ENCODE measurements around the gene TP53AIP1.

GRCh38 chr11:128968916-128969315 is 26.2 kb upstream of the TP53AIP1 start:
- TF ChIP-seq SP1 (IDR thresholded peaks at IDR 0.05): no peak
- no peak for TF ChIP-seq L3MBTL2 (conservative IDR thresholded peaks at IDR 0.05)
- TF ChIP-seq FOXM1 (IDR thresholded peaks at IDR 0.05; ENCODE audit: borderline replicate concordance): no peak
- TF ChIP-seq ARNT (IDR thresholded peaks at IDR 0.05): no peak
- TF ChIP-seq LEF1 (IDR thresholded peaks at IDR 0.05; ENCODE audit: borderline replicate concordance): no peak
- TF ChIP-seq TARDBP (IDR thresholded peaks at IDR 0.05): no peak
- TF ChIP-seq, protein P1, sequence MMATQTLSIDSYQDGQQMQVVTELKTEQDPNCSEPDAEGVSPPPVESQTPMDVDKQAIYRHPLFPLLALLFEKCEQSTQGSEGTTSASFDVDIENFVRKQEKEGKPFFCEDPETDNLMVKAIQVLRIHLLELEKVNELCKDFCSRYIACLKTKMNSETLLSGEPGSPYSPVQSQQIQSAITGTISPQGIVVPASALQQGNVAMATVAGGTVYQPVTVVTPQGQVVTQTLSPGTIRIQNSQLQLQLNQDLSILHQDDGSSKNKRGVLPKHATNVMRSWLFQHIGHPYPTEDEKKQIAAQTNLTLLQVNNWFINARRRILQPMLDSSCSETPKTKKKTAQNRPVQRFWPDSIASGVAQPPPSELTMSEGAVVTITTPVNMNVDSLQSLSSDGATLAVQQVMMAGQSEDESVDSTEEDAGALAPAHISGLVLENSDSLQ (IDR thresholded peaks at IDR 0.05): no peak
- no peak for TF ChIP-seq SUZ12 (IDR thresholded peaks at IDR 0.05)
- TF ChIP-seq BHLHE40 (IDR thresholded peaks at IDR 0.05; ENCODE audit: borderline replicate concordance): no peak
- TF ChIP-seq NFRKB (IDR thresholded peaks at IDR 0.05): no peak
- TF ChIP-seq FOXA1 (IDR thresholded peaks at IDR 0.05): no peak
- no peak for TF ChIP-seq HDGF (IDR thresholded peaks at IDR 0.05; ENCODE audit: borderline replicate concordance)
- TF ChIP-seq FOXK2 (IDR thresholded peaks at IDR 0.05): no peak

Measured in HEK293T (cell line).